ENCODE data around the gene RAPGEF3. TPM values are rescaled to one million over a fixed set of nuclear protein-coding genes. Genes with fewer than 3 reads are reported as not detected.

RAPGEF3 gene
- total and polyA plus RNA-seq, 9 of the 15 experiments (the other 6 are each of a cell fraction or from before 2014, with no cell fraction given), result 0.03 to 0.78 (median 0.37) TPM; not detected in 1

DNA sequence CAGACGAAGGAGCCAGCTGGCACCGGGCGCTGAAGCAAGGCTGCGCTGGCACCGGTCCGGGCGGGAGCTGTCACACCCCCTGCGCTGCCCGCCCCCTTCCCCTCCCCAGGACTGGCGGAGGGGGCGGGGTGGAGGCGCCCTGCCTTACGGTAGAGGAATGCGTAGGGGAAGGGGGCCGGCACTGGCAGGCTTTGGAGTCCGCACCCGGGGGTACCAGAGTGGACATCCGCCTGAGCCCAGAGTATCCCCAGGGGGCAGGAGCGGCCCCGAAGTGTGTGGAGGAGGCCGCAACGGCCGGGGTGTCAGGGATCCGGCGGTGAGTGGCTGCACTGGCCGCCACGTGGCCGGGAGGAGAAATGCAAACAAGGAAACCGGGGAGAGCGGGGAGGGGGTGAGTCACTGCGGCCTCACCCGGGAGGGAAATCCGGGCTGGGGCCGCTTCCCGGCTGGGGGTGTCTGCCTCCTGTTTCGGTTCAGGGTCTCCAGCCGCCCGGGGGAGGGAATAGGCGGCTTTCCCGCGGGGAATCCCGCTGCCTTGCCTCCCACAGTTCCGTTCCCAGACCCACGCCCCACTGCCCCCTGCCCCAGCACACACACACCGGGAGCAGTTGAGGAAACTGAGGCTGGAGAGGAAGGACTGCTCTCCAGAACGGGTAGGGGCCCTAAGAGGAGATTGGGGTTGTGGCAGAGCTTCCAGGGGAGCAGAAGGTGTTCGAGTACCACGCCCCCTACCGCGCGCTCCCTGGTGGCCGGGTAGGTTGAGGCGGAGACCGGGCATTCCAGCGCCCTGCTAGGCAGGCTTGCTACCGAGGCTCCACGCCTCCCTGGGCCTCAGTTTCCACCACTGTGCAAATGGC is at the start of gene RAPGEF3 (continued):
- TF ChIP-seq RAD21 (CRISPR knock-in tag; conservative IDR thresholded peaks at IDR 0.05 in 1 of 2, IDR thresholded peaks at IDR 0.05 in 1 of 2), result peak; percentile 9 to 24; a peak in 3 of 4 replicates
- peak; percentile 46; the same call in 1 of the 2 replicates for TF ChIP-seq ZKSCAN1 (IDR thresholded peaks at IDR 0.05; ENCODE audit: low read depth, low read length)
- no peak for TF ChIP-seq ILF3 (IDR thresholded peaks at IDR 0.05; ENCODE audit: borderline replicate concordance)
- no peak for TF ChIP-seq ARNT (IDR thresholded peaks at IDR 0.05)
- TF ChIP-seq ZNF551 (CRISPR knock-in tag; IDR thresholded peaks at IDR 0.05), result no peak
- TF ChIP-seq NFYB (IDR thresholded peaks at IDR 0.05; ENCODE audit: extremely low read depth, insufficient read length), result no peak
- TF ChIP-seq MYC (IDR thresholded peaks at IDR 0.05; ENCODE audit: low read depth, low read length), result peak; percentile 90
- peak; percentile 74; the same call in 1 of the 2 replicates for TF ChIP-seq MYC (CRISPR knock-in tag; IDR thresholded peaks at IDR 0.05; ENCODE audit: borderline replicate concordance, low read depth)
- TF ChIP-seq ZNF232 (CRISPR knock-in tag; IDR thresholded peaks at IDR 0.05), result no peak
- TF ChIP-seq OTX1 (CRISPR knock-in tag; IDR thresholded peaks at IDR 0.05), result no peak
- TF ChIP-seq, protein P1, sequence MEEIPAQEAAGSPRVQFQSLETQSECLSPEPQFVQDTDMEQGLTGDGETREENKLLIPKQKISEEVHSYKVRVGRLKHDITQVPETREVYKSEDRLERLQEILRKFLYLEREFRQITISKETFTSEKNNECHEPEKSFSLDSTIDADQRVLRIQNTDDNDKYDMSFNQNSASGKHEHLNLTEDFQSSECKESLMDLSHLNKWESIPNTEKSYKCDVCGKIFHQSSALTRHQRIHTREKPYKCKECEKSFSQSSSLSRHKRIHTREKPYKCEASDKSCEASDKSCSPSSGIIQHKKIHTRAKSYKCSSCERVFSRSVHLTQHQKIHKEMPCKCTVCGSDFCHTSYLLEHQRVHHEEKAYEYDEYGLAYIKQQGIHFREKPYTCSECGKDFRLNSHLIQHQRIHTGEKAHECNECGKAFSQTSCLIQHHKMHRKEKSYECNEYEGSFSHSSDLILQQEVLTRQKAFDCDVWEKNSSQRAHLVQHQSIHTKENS (CRISPR knock-in tag; IDR thresholded peaks at IDR 0.05), result no peak
- TF ChIP-seq, protein P2, sequence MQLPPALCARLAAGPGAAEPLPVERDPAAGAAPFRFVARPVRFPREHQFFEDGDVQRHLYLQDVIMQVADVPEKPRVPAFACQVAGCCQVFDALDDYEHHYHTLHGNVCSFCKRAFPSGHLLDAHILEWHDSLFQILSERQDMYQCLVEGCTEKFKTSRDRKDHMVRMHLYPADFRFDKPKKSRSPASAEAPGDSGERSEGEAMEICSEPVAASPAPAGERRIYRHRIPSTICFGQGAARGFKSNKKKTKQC (CRISPR knock-in tag; IDR thresholded peaks at IDR 0.05), result 0 out of 2 replicates have a peak, but pooled peaks have one; percentile 25
- TF ChIP-seq, protein P3, sequence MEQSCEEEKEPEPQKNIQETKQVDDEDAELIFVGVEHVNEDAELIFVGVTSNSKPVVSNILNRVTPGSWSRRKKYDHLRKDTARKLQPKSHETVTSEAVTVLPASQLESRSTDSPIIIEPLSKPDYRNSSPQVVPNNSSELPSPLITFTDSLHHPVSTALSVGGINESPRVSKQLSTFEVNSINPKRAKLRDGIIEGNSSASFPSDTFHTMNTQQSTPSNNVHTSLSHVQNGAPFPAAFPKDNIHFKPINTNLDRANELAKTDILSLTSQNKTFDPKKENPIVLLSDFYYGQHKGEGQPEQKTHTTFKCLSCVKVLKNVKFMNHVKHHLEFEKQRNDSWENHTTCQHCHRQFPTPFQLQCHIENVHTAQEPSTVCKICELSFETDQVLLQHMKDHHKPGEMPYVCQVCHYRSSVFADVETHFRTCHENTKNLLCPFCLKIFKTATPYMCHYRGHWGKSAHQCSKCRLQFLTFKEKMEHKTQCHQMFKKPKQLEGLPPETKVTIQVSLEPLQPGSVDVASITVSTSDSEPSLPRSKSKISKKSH (CRISPR knock-in tag; IDR thresholded peaks at IDR 0.05), result no peak
- peak; percentile 38; the same call in 1 of the 2 replicates for TF ChIP-seq GABPA (tag; conservative IDR thresholded peaks at IDR 0.05; ENCODE audit: low read depth)
- TF ChIP-seq POLR2A (conservative IDR thresholded peaks at IDR 0.05), result peak; percentile 62
- no peak for TF ChIP-seq ILK (tag; IDR thresholded peaks at IDR 0.05; ENCODE audit: borderline replicate concordance, low read depth)
- TF ChIP-seq, protein P4, sequence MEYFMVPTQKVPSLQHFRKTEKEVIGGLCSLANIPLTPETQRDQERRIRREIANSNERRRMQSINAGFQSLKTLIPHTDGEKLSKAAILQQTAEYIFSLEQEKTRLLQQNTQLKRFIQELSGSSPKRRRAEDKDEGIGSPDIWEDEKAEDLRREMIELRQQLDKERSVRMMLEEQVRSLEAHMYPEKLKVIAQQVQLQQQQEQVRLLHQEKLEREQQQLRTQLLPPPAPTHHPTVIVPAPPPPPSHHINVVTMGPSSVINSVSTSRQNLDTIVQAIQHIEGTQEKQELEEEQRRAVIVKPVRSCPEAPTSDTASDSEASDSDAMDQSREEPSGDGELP (CRISPR knock-in tag; IDR thresholded peaks at IDR 0.05; ENCODE audit: borderline replicate concordance), result peak; percentile 62; the same call in 1 of the 2 replicates
- no peak for TF ChIP-seq TFAM (CRISPR knock-in tag; conservative IDR thresholded peaks at IDR 0.05)
- TF ChIP-seq, protein P5, sequence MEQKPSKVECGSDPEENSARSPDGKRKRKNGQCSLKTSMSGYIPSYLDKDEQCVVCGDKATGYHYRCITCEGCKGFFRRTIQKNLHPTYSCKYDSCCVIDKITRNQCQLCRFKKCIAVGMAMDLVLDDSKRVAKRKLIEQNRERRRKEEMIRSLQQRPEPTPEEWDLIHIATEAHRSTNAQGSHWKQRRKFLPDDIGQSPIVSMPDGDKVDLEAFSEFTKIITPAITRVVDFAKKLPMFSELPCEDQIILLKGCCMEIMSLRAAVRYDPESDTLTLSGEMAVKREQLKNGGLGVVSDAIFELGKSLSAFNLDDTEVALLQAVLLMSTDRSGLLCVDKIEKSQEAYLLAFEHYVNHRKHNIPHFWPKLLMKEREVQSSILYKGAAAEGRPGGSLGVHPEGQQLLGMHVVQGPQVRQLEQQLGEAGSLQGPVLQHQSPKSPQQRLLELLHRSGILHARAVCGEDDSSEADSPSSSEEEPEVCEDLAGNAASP (IDR thresholded peaks at IDR 0.05), result no peak
- TF ChIP-seq, protein P6, sequence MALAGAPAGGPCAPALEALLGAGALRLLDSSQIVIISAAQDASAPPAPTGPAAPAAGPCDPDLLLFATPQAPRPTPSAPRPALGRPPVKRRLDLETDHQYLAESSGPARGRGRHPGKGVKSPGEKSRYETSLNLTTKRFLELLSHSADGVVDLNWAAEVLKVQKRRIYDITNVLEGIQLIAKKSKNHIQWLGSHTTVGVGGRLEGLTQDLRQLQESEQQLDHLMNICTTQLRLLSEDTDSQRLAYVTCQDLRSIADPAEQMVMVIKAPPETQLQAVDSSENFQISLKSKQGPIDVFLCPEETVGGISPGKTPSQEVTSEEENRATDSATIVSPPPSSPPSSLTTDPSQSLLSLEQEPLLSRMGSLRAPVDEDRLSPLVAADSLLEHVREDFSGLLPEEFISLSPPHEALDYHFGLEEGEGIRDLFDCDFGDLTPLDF (CRISPR knock-in tag; IDR thresholded peaks at IDR 0.05), result peak; percentile 48; the same call in 1 of the 2 replicates
